CD4-positive, alpha-beta T cell (primary cell): ENCODE results near the gene ZNF366. TPM values are rescaled to one million over a fixed set of nuclear protein-coding genes. Genes with fewer than 3 reads are reported as not detected.

Experiments
- ATAC-seq: fragments of 200-7000 bp; cut with Tn5 transposase; one replicate; pipeline ENCODE4 v1.10.0; 2022; ENCODE audit warnings: mild to moderate bottlenecking; ENCODE audit not compliant: poor library complexity
- CTCF ChIA-PET: fragments of 350-600 bp; sonication (Branson Sonifier 250); formaldehyde crosslinking; loops from one replicate; lab custom pipeline; 2021; ENCODE audit warnings: antibody characterized with exemption, inconsistent platforms; lab: Charles Lee
- POLR2A ChIA-PET: fragments of 350-600 bp; sonication (Branson Sonifier 250); formaldehyde crosslinking; loops from one replicate; lab custom pipeline; 2021; ENCODE audit warnings: antibody characterized with exemption, inconsistent platforms; lab: Charles Lee
- DNase-seq, 14 experiments: peaks; one replicate each; pipeline ENCODE4 v3.0.0-alpha.2; 2013 to 2020; ENCODE audit warnings: mixed read lengths in 2 of 14
- H3K27ac ChIP-seq, 2 donors: one replicate each; pipeline versions ENCODE4 v1.5.1 to v1.7.0; 2013; ENCODE audit warnings: low read length in 2 of 2, low read depth in 1 of 2, mild to moderate bottlenecking in 1 of 2
- H3K27me3 ChIP-seq, 2 experiments: 1 replicate in 1 of 2; 2 replicates in 1 of 2; pipeline versions ENCODE4 v1.6.1 to v1.7.0; 2013; ENCODE audit warnings: low read length in 2 of 2, control low read depth in 1 of 2, mild to moderate bottlenecking in 1 of 2, moderate library complexity in 1 of 2; ENCODE audit not compliant: insufficient read depth in 2 of 2, control insufficient read depth in 1 of 2
- H3K36me3 ChIP-seq: one replicate; pipeline ENCODE4 v1.6.1; 2013; ENCODE audit warnings: low read length, control low read depth; ENCODE audit not compliant: insufficient read depth
- H3K4me1 ChIP-seq: one replicate; pipeline ENCODE4 v1.6.1; 2013; ENCODE audit warnings: low read length, control low read depth; ENCODE audit not compliant: insufficient read depth
- H3K4me3 ChIP-seq: one replicate; pipeline ENCODE4 v1.5.1; 2013; ENCODE audit warnings: mild to moderate bottlenecking, low read length, moderate library complexity
- H3K9me3 ChIP-seq, 2 experiments: 1 replicate in 1 of 2; 2 replicates in 1 of 2; pipeline versions ENCODE4 v1.6.1 to v1.7.0; 2013; ENCODE audit warnings: low read length in 2 of 2, mild to moderate bottlenecking in 2 of 2, control low read depth in 1 of 2, moderate library complexity in 1 of 2; ENCODE audit not compliant: control insufficient read depth in 1 of 2, insufficient read depth in 1 of 2
- H3K27ac Mint-ChIP-seq: one replicate; pipeline ENCODE4 v1.8.0; 2020; ENCODE audit warnings: mixed read lengths
- H3K27me3 Mint-ChIP-seq: one replicate; pipeline ENCODE4 v1.8.0; 2021; ENCODE audit warnings: mixed read lengths
- H3K36me3 Mint-ChIP-seq: one replicate; pipeline ENCODE4 v1.8.0; 2021; ENCODE audit warnings: low read depth, mixed read lengths
- H3K4me1 Mint-ChIP-seq: one replicate; pipeline ENCODE4 v1.8.0; 2021; ENCODE audit warnings: low read depth, mixed read lengths
- H3K4me3 Mint-ChIP-seq: one replicate; pipeline ENCODE4 v1.8.0; 2020; ENCODE audit warnings: mild to moderate bottlenecking, mixed read lengths
- H3K9me3 Mint-ChIP-seq: one replicate; pipeline ENCODE4 v1.8.0; 2020; ENCODE audit warnings: mixed read lengths
- intact Hi-C, 2 experiments: fragments of 100-400 bp; cut with DNase I in 1 of 2; cut with micrococcal nuclease in 1 of 2; formaldehyde crosslinking; loops; one replicate each; pipeline versions ENCODE4 v1.15.1 to v1.9.0; 2023 to 2025; cut with DNase I, micrococcal nuclease
- total RNA-seq, 174 experiments: library from RNA in 2 of 174; stranded (reverse) in 2 of 174; gene quantifications; one replicate each; pipeline ENCODE4 v1.2.3 and lab custom pipeline; 2021 to 2026
- TF ChIP-seq, protein P1 (sequence below): fragments of 200-600 bp; IDR thresholded peaks from one replicate; pipeline ENCODE4 v1.8.0; 2022; ENCODE audit warnings: antibody characterized with exemption, mild to moderate bottlenecking

ZNF366 gene
- total RNA-seq, 2 experiments from 2014 or later, result 0.06 to 0.14 TPM

DNA sequence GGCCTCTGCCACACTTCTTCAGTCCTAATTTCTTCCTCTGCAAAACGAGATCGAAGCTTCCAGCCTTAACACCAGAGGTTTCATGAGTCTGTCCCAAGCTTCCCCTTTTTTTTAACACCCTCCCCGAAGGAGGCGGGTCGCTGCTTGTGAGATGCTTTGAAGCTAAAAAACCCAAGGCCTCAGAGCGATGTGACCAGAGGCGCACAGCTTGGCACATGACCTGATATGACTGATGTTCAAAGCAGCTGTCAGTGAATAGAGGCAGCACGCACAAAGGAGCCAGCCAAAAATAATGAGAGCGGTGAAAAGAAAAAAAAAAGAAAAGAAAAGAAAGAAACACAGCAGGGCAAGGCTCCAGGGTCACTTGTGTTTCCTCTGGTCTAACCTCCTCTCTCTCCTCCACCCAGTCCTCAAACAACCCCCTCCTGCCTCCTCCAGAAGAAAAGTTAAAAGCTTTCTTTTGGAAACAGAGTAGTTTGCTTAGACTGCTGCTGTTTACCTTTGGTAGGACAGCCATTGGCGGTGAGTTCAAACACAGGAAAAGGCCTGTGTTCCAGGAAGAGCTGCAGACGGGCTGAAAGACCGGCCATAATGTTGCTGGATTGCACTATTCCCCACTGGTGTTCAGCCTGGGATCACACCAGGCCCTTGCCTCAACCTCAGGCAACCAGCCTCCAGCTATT is 10.9 kb upstream of the ZNF366 start:
- TF ChIP-seq, protein P1, sequence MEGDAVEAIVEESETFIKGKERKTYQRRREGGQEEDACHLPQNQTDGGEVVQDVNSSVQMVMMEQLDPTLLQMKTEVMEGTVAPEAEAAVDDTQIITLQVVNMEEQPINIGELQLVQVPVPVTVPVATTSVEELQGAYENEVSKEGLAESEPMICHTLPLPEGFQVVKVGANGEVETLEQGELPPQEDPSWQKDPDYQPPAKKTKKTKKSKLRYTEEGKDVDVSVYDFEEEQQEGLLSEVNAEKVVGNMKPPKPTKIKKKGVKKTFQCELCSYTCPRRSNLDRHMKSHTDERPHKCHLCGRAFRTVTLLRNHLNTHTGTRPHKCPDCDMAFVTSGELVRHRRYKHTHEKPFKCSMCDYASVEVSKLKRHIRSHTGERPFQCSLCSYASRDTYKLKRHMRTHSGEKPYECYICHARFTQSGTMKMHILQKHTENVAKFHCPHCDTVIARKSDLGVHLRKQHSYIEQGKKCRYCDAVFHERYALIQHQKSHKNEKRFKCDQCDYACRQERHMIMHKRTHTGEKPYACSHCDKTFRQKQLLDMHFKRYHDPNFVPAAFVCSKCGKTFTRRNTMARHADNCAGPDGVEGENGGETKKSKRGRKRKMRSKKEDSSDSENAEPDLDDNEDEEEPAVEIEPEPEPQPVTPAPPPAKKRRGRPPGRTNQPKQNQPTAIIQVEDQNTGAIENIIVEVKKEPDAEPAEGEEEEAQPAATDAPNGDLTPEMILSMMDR, result no peak
- Mint-ChIP-seq H3K4me1 (no peaks in the 10 kb centered on the region), H3K27me3 (no peaks in the 10 kb centered on the region), H3K36me3 (no peaks in the 10 kb centered on the region), H3K27ac (no peak overlapping the region), H3K9me3 (peaks cover 3% of the 10 kb centered on the region), H3K4me3 (no peak overlapping the region)
- DNase-seq, result peak in 3 of 14 experiments; percentile 8 to 58 (median 42)
- H3K27me3 ChIP-seq, result no peaks in the 10 kb centered on the region
- ChIA-PET CTCF (no interaction called here), POLR2A (no interaction called here)
- no peak for ATAC-seq
- H3K4me3 ChIP-seq, result no peak overlapping the region
- no peaks in the 10 kb centered on the region for H3K4me1 ChIP-seq
- intact Hi-C loops, result no loop called here
- no peaks in the 10 kb centered on the region for H3K9me3 ChIP-seq
- H3K36me3 ChIP-seq, result no peaks in the 10 kb centered on the region
- no peak overlapping the region for H3K27ac ChIP-seq

- Mint-ChIP-seq H3K36me3 (no peaks in the 10 kb centered on the region), H3K27ac (no peak overlapping the region), H3K4me3 (no peak overlapping the region), H3K27me3 (no peaks in the 10 kb centered on the region), H3K9me3 (peaks cover 3% of the 10 kb centered on the region), H3K4me1 (no peaks in the 10 kb centered on the region)
- intact Hi-C loops, result no loop called here
- Histone ChIP-seq H3K4me3 (no peak overlapping the region), H3K9me3 (no peaks in the 10 kb centered on the region), H3K27me3 (peaks cover 0 to under 1% of the 10 kb centered on the region in 2 experiments), H3K4me1 (no peaks in the 10 kb centered on the region), H3K36me3 (no peaks in the 10 kb centered on the region), H3K27ac (no peak overlapping the region)
- POLR2A ChIA-PET, result no interaction called here
- CTCF ChIA-PET, result no interaction called here
- DNase-seq (no peak), ATAC-seq (no peak)
- TF ChIP-seq, protein P1, result no peak
Observed at GRCh38 chr5:72516916-72517315, 9.7 kb upstream of the ZNF366 start.

DNA sequence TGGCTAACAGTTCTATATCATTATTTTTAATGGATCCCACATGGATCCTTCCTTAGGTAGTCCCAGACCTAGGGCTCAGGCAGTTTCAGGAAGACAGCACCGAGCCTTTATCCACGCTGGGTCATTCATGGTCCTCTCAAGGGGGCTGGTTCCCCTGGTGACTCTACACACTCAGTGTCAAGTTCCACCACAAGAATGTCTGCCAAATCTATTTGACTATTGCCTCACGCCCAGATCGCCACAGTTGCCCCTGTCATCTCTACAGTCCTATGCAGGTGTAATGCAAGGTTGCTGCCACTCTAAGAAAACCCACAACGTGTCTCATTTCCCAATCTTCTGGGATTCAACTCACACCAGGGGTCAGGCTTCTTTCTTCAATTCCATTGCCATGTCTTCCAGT is 8.0 kb upstream of the ZNF366 start:
- Mint-ChIP-seq H3K36me3 (no peaks in the 10 kb centered on the region), H3K4me3 (no peak overlapping the region), H3K4me1 (no peaks in the 10 kb centered on the region), H3K27me3 (no peaks in the 10 kb centered on the region), H3K9me3 (peaks cover under 1% of the 10 kb centered on the region), H3K27ac (no peak overlapping the region)
- ChIA-PET CTCF (no interaction called here), POLR2A (no interaction called here)
- Histone ChIP-seq H3K9me3 (no peaks in the 10 kb centered on the region), H3K36me3 (no peaks in the 10 kb centered on the region), H3K4me1 (no peaks in the 10 kb centered on the region), H3K27me3 (peaks cover 0 to 3% of the 10 kb centered on the region in 2 experiments), H3K4me3 (no peak overlapping the region), H3K27ac (no peak overlapping the region)
- ATAC-seq (no peak), DNase-seq (no peak)
- intact Hi-C loops, result no loop called here
- TF ChIP-seq, protein P1, result no peak
